ENCODE measurements around the gene ALDH6A1. TPM values are rescaled to one million over a fixed set of nuclear protein-coding genes. Genes with fewer than 3 reads are reported as not detected.

The ALDH6A1 gene
- total RNA-seq, 1 donor from 2014 or later = 21.6 TPM

DNA sequence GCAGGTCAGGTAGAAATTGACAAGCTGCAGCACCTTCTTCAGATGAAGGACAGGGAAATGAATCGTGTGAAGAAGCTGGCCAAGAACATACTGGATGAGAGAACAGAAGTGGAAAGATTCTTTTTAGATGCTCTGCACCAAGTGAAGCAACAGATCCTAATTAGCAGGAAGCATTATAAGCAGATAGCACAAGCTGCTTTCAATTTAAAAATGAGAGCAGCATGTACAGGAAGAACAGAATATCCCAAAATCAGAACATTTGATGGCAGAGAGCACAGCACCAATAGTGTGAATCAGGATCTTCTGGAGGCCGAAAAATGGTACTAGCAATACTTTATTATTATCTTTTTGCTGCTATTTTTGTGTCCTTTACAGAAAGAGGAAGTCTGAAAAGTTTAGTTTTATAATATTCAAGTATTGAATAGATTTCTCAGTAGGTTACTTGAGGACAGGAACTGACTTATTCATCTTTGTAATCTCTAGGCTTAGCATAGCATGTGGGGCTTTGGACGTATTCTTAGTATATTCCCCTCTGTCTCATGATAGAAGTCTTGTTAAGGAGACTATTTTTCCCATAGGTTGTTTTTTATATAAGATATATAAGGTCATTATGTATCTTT, 34.3 kb downstream of the ALDH6A1 start:
- DNase-seq (ENCODE audit: low read depth, low spot score) = no peak

DNA sequence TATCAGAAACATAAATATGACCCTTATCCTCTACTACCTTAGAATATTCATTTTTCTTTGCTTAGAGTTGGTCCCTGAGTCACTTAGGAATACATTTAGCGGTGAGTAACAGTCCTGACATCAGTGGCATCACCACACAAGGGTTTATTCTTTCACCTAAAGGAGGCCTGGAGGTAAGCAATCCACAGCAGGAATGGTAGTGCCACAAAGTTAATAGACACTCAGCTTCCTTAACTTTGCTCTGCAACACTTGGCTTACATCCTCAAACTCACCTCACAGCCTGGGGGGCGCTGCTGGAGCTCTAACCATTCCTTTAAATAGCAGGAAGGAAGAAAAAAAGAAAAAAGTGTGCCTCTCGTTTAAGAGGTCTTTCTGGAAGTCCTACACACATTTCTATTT, 36.0 kb downstream of the ALDH6A1 start:
- DNase-seq (ENCODE audit: low read depth, low spot score) = no peak

DNA sequence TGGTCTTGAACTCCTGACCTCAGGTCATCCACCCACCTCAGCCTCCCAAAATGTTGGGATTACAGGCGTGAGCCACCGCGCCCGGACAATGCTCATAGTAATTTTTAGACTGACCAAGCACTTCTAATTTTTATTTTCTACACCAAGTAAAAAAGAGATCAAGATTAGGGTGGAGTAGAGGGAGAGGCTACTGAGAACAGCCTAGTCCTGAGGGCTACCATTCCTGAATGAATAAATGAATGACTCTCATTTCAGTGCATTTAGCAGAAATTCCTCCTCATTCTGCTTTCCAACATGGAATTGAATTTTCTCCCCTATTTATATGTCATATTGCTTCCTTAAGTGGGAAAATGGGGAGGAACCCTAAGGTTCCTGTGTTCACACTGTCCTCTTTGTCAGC, 38.7 kb downstream of the ALDH6A1 start:
- no peak for DNase-seq (ENCODE audit: low read depth, low spot score)

DNA sequence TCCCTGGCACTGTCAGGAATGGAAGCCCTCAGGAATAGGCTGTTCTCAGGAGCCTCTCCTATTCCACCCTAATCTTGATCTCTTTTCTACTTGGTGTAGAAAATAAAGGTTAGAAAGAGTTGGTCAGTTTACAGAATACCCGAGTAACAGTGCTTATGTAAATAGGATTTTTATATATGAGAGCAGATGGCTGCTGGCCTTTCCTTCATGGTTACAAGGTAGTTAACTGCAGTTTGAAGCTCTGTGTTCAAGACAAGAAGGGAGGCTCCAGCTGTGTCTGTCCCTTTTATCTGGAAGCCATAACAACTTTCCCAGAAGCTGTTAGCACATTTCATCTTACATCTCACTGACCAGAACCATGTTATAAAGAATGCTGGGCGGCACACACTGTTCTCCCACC, 42.0 kb downstream of the ALDH6A1 start:
- no peak for DNase-seq (ENCODE audit: low read depth, low spot score)

GRCh38 chr14:74038020-74038859, 46.0 kb downstream of the ALDH6A1 start:
- DNase-seq (ENCODE audit: low read depth, low spot score) = no peak

DNA sequence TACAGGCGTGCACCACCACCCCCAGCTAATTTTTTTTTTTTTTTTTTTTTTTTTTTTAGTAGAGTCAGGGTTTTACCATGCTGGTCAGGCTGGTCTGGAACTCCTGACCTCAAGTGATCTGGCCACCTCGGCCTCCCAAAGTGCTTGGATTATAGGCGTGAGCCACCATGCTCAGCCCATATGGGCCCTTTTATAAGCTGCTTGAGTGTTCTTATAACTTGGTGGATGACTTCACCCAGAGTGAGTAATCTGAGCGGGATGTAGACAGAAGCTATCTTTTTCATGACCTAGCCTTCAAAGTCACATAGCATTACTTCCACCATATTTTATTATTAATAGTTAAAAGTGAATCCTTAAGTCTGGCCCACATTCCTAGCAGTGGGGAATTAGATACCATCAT, 48.7 kb downstream of the ALDH6A1 start:
- DNase-seq (ENCODE audit: low read depth, low spot score) = no peak

GRCh38 chr14:74034572-74034971, 49.7 kb downstream of the ALDH6A1 start:
- DNase-seq (ENCODE audit: low read depth, low spot score) = no peak

DNA sequence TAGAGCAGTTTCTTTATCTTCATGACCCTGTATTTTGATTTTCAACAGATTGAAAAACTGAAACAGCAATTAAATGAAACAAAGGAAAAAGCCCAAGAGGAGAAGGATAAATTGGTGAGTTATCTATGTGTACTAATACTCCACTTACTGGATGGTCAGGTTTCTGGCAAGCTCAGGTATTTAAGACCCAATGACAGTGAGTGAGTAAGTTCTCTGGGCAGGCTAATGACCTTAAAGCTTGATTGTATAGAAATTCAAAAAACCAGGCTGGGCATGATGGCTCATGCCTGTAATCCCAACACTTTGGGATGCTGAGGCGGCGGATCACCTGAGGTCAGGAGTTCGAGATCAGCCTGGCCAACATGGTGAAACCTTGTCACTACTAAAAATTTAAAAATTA, 55.1 kb downstream of the ALDH6A1 start:
- no peak for DNase-seq (ENCODE audit: low read depth, low spot score)

- DNase-seq (ENCODE audit: low read depth, low spot score) = no peak
Observed at GRCh38 chr14:74022346-74022745, 61.9 kb downstream of the ALDH6A1 start.

GRCh38 chr14:74019408-74020137, 64.7 kb downstream of the ALDH6A1 start:
- DNase-seq (ENCODE audit: low read depth, low spot score) = peak; percentile 20

- DNase-seq (ENCODE audit: low read depth, low spot score) = peak; percentile 41
Observed at GRCh38 chr14:74018586-74019407, 65.5 kb downstream of the ALDH6A1 start, which contains the start of the genes BBOF1 and ENTPD5. TSS of gene BBOF1 (plus strand) at chr14:74019349. CDS start at chr14:74019479, 130 bp downstream. TSS of gene ENTPD5 (minus strand) at chr14:74019288. CDS start at chr14:73988102, 31,186 bp downstream.

- DNase-seq (ENCODE audit: low read depth, low spot score) = peak; percentile 4
Observed at GRCh38 chr14:74018174-74018585, 66.1 kb downstream of the ALDH6A1 start.

DNA sequence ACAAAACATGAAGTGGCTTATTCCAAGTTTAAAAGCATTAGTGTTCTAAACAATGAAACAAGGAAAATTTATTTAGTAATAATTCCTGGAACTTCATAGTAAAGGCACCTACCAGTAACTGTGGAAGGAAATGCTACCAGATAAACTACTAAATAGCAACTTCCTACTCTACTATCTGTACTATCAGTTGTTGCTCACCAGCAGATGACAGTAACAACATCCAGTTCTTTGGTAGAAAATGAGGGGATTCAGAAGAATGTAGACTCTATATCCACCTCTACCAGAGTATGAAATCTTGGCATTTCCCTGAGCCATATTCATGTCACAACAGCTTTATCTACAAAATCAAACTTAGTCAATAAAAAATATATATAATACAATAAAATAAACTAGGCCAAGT, 68.3 kb downstream of the ALDH6A1 start:
- no peak for DNase-seq (ENCODE audit: low read depth, low spot score)

DNA sequence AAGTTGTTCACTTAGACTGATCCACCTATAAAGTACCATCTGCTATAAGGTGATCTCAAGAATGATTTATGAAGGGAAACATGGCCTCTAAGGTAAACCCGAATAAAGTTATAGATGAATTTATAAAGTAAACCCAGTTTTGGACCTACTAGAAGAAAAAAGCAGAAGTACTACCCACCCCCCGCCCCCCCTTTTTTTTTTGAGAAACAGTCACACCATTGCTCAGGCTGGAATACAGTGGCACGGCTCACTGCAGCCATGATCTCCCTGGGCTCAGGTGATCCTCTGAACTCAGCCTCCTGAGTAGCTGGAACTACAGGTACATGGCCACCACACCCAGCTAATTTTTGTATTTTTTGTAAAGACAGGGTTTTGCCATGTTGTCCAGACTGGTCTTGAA, 69.1 kb downstream of the ALDH6A1 start:
- DNase-seq (ENCODE audit: low read depth, low spot score) = no peak

DNA sequence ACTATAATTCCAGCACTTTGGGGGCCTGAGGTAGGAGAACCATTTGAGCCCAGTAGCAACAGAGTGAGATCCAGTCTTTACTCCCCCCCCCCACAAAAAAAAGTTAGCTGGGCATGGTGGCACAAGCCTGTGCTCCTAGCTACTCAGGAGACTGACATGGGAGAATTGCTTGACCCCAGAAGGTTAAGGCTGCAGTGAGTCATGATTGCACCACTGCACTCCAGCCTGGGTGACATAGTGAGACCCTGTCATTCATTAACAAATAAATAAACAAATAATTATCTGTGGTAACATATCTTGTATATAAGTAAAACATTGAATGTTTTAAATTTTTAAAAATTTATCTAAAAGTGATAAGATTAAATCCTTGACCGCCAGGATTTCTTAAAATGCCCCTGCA, 70.0 kb downstream of the ALDH6A1 start:
- DNase-seq (ENCODE audit: low read depth, low spot score) = no peak

GRCh38 chr14:74008843-74009499, 75.3 kb downstream of the ALDH6A1 start:
- DNase-seq (ENCODE audit: low read depth, low spot score) = peak; percentile 33

All from pulmonary artery endothelial cell (primary cell).